Panc1 (cell line): ENCODE results near the gene RANBP3L.

ENCODE experiments used
- POLR2AphosphoS5 ChIP-seq: IDR thresholded peaks from 2 replicates; pipeline ENCODE4 v1.6.1; 2012; ENCODE audit warnings: mild to moderate bottlenecking, low read depth, low read length, moderate library complexity
- SIN3A ChIP-seq: IDR thresholded peaks from 2 replicates; pipeline ENCODE4 v1.6.1; 2012; ENCODE audit warnings: low read depth, mild to moderate bottlenecking, low read length, moderate library complexity, borderline replicate concordance; ENCODE audit not compliant: insufficient read depth
- TF ChIP-seq, protein P1 (sequence below): fragments of 450-650 bp; IDR thresholded peaks from 2 replicates; pipeline ENCODE4 v1.5.1; 2017; ENCODE audit warnings: mild to moderate bottlenecking

DNA sequence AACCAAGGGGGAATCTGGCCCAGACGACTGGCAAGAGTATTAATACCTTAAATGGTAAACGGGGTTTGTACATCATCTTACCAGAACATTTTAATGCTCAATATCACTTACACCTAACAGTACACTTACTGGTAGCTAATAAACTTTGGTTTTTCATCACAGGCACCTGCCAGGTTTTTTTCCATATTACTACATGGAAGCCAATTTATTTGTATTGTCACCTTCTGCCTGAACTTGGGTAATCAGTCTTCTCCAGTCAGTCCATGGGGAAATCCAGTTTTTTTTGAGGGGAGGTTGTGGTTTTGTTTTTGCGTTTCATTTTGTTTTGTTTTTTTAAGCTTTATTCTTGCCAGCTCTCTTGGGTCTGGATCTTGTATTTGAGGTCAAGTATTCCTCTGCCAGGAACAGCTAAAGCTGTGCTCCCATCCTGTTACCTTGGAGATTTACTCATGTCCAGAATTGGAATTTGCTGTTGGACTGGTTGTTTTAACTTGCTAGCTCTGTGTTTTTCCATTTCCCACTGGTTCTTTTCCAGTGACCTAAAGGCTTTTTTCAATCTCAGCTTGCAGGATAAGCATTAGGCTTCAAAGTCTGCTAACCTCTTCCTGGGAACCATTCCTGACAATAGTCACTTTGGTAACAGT, 48.9 kb downstream of the RANBP3L start:
- TF ChIP-seq, protein P1, sequence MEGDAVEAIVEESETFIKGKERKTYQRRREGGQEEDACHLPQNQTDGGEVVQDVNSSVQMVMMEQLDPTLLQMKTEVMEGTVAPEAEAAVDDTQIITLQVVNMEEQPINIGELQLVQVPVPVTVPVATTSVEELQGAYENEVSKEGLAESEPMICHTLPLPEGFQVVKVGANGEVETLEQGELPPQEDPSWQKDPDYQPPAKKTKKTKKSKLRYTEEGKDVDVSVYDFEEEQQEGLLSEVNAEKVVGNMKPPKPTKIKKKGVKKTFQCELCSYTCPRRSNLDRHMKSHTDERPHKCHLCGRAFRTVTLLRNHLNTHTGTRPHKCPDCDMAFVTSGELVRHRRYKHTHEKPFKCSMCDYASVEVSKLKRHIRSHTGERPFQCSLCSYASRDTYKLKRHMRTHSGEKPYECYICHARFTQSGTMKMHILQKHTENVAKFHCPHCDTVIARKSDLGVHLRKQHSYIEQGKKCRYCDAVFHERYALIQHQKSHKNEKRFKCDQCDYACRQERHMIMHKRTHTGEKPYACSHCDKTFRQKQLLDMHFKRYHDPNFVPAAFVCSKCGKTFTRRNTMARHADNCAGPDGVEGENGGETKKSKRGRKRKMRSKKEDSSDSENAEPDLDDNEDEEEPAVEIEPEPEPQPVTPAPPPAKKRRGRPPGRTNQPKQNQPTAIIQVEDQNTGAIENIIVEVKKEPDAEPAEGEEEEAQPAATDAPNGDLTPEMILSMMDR, result no peak
- no peak for TF ChIP-seq SIN3A
- TF ChIP-seq POLR2AphosphoS5, result no peak
